GM23248 (cell line): ENCODE results near the gene ADSS2. TPM values are rescaled to one million over a fixed set of nuclear protein-coding genes. Genes with fewer than 3 reads are reported as not detected.

ENCODE experiments used
- DNase-seq: peaks from one replicate; pipeline ENCODE4 v3.0.0-alpha.2; 2015
- H2AFZ ChIP-seq: fragments of 200-600 bp; sonication (generic); 2 replicates; pipeline ENCODE4 v1.6.1; 2016; ENCODE audit warnings: antibody characterized with exemption
- H3F3A ChIP-seq: fragments of 200-600 bp; sonication (generic); 2 replicates; pipeline ENCODE4 v1.6.1; 2016; ENCODE audit warnings: mild to moderate bottlenecking, antibody characterized with exemption, mixed run types; ENCODE audit not compliant: insufficient read depth
- H3K27ac ChIP-seq: fragments of 200-600 bp; sonication (generic); 2 replicates; pipeline ENCODE4 v1.5.1; 2016; ENCODE audit warnings: mild to moderate bottlenecking
- H3K27me3 ChIP-seq: fragments of 200-600 bp; sonication (generic); replicated peaks from 2 replicates; pipeline ENCODE4 v1.6.1; 2016; ENCODE audit warnings: mild to moderate bottlenecking; ENCODE audit not compliant: insufficient read depth
- H3K36me3 ChIP-seq: fragments of 200-600 bp; sonication (generic); 2 replicates; pipeline ENCODE4 v1.6.1; 2016; ENCODE audit warnings: low read depth, mild to moderate bottlenecking
- H3K4me1 ChIP-seq: fragments of 200-600 bp; sonication (generic); 2 replicates; pipeline ENCODE4 v1.6.1; 2016; ENCODE audit warnings: mild to moderate bottlenecking; ENCODE audit not compliant: insufficient read depth
- H3K4me2 ChIP-seq: fragments of 200-600 bp; sonication (generic); one replicate; pipeline ENCODE4 v1.6.1; 2016; ENCODE audit warnings: mild to moderate bottlenecking; ENCODE audit not compliant: unreplicated experiment
- H3K4me3 ChIP-seq: fragments of 200-600 bp; sonication (generic); 2 replicates; pipeline ENCODE4 v1.5.1; 2016; ENCODE audit warnings: mild to moderate bottlenecking
- H3K79me2 ChIP-seq: fragments of 200-600 bp; sonication (generic); 2 replicates; pipeline ENCODE4 v1.6.1; 2016; ENCODE audit warnings: mild to moderate bottlenecking; ENCODE audit not compliant: insufficient read depth
- H3K9ac ChIP-seq: fragments of 200-600 bp; sonication (generic); 2 replicates; pipeline ENCODE4 v1.6.1; 2016; ENCODE audit warnings: mild to moderate bottlenecking
- H3K9me2 ChIP-seq: fragments of 200-600 bp; sonication (generic); 2 replicates; pipeline ENCODE4 v1.6.1; 2016; ENCODE audit warnings: mixed run types, mild to moderate bottlenecking, moderate library complexity; ENCODE audit not compliant: insufficient read depth
- H3K9me3 ChIP-seq: fragments of 200-600 bp; sonication (generic); one replicate; pipeline ENCODE4 v1.6.1; 2017; ENCODE audit warnings: low read depth
- H4K20me1 ChIP-seq: fragments of 200-600 bp; sonication (generic); 2 replicates; pipeline ENCODE4 v1.6.0; 2016; ENCODE audit not compliant: insufficient read depth
- EZH2 ChIP-seq: fragments of 200-600 bp; sonication (generic); IDR thresholded peaks from 2 replicates; pipeline ENCODE4 v1.6.1; 2018; ENCODE audit warnings: antibody characterized with exemption, mild to moderate bottlenecking; ENCODE audit not compliant: insufficient read depth, poor library complexity, severe bottlenecking
- EZH2phosphoT487 ChIP-seq: fragments of 200-600 bp; sonication (generic); IDR thresholded peaks from 2 replicates; pipeline ENCODE4 v1.6.1; 2018; ENCODE audit warnings: antibody characterized with exemption, moderate library complexity, mild to moderate bottlenecking, low read depth; ENCODE audit not compliant: insufficient read depth
- WGBS, 2 experiments: methylation state at CpG; one replicate each; pipeline ENCODE4 v1.1.6; 2015 to 2017; ENCODE audit warnings: low lambda C conversion rate in 2 of 2, low coverage in 1 of 2; ENCODE audit errors: missing lambda C conversion rate in 2 of 2; 5-methylcytosine and 5-hydroxymethylcytosine counted together
- in situ Hi-C: fragments of 300-500 bp; cut with MboI; formaldehyde crosslinking; loops from 2 replicates; pipeline ENCODE4 v1.15.0; 2020
- polyA plus RNA-seq: library from polyadenylated mRNA; unstranded; fragments of >200 nt; fragmentation: Nextera tagmentation; extraction: Ambion mirVana; gene quantifications from 2 replicates; pipeline ENCODE4 v1.2.1, GENCODE V29; 2016
- total RNA-seq: library from RNA; depleted of rRNA; stranded (reverse); fragments of >200 nt; shearing (Covaris generic); gene quantifications from 2 replicates; pipeline ENCODE4 v1.2.3, GENCODE V29; 2014

The ADSS2 gene
- total and polyA plus RNA-seq, 2 experiments from 2014 or later: 38.8 to 55.0 TPM

GRCh38 chr1:244371242-244372141 is 80.2 kb downstream of the ADSS2 start:
- Histone ChIP-seq H3K4me2 (no peak overlapping the region), H3F3A (no peaks in the 10 kb centered on the region), H4K20me1 (no peaks in the 10 kb centered on the region), H3K27ac (no peak overlapping the region), H3K9ac (no peak overlapping the region), H3K4me3 (no peak overlapping the region), H3K9me3 (no peaks in the 10 kb centered on the region), H3K27me3 (no peaks in the 10 kb centered on the region), H3K9me2 (no peaks in the 10 kb centered on the region), H3K36me3 (no peaks in the 10 kb centered on the region), H3K4me1 (no peaks in the 10 kb centered on the region), H3K79me2 (no peaks in the 10 kb centered on the region), H2AFZ (no peak overlapping the region)
- 87 to 88% methylated on average over 11 of the region's 11 CpGs for WGBS, 2 experiments
- in situ Hi-C loops: no loop called here
- TF ChIP-seq EZH2phosphoT487 (no peak), EZH2 (no peak)
- no peak for DNase-seq

GRCh38 chr1:244370060-244370637 is 81.6 kb downstream of the ADSS2 start:
- Histone ChIP-seq H3K79me2 (no peaks in the 10 kb centered on the region), H3K9ac (no peak overlapping the region), H4K20me1 (no peaks in the 10 kb centered on the region), H3K4me3 (no peak overlapping the region), H3K4me2 (no peak overlapping the region), H3K27me3 (no peaks in the 10 kb centered on the region), H3K27ac (no peak overlapping the region), H3K9me2 (no peaks in the 10 kb centered on the region), H3K36me3 (no peaks in the 10 kb centered on the region), H3K9me3 (no peaks in the 10 kb centered on the region), H2AFZ (no peak overlapping the region), H3K4me1 (no peaks in the 10 kb centered on the region), H3F3A (no peaks in the 10 kb centered on the region)
- TF ChIP-seq EZH2phosphoT487 (no peak), EZH2 (no peak)
- DNase-seq: no peak
- in situ Hi-C loops: no loop called here
- WGBS, 2 experiments: 60 to 62% methylated on average over 8 of the region's 8 CpGs

GRCh38 chr1:244369256-244370057 is 82.3 kb downstream of the ADSS2 start:
- Histone ChIP-seq H3K4me2 (no peak overlapping the region), H3K27ac (no peak overlapping the region), H2AFZ (no peak overlapping the region), H3K79me2 (no peaks in the 10 kb centered on the region), H3F3A (no peaks in the 10 kb centered on the region), H3K9ac (no peak overlapping the region), H3K4me1 (no peaks in the 10 kb centered on the region), H4K20me1 (no peaks in the 10 kb centered on the region), H3K4me3 (no peak overlapping the region), H3K9me2 (no peaks in the 10 kb centered on the region), H3K27me3 (no peaks in the 10 kb centered on the region), H3K36me3 (no peaks in the 10 kb centered on the region), H3K9me3 (no peaks in the 10 kb centered on the region)
- in situ Hi-C loops: no loop called here
- TF ChIP-seq EZH2 (no peak), EZH2phosphoT487 (no peak)
- WGBS, 2 experiments: 72 to 76% methylated on average over 18 of the region's 18 CpGs
- no peak for DNase-seq

GRCh38 chr1:244368279-244368678 is 83.4 kb downstream of the ADSS2 start:
- Histone ChIP-seq H4K20me1 (no peaks in the 10 kb centered on the region), H3K9me3 (no peaks in the 10 kb centered on the region), H3K27ac (no peak overlapping the region), H2AFZ (no peak overlapping the region), H3K9ac (no peak overlapping the region), H3K36me3 (no peaks in the 10 kb centered on the region), H3K4me2 (no peak overlapping the region), H3K79me2 (no peaks in the 10 kb centered on the region), H3K9me2 (no peaks in the 10 kb centered on the region), H3F3A (no peaks in the 10 kb centered on the region), H3K4me1 (no peaks in the 10 kb centered on the region), H3K4me3 (no peak overlapping the region), H3K27me3 (no peaks in the 10 kb centered on the region)
- in situ Hi-C loops: no loop called here
- TF ChIP-seq EZH2phosphoT487 (no peak), EZH2 (no peak)
- 82 to 83% methylated on average over 5 of the region's 5 CpGs for WGBS, 2 experiments
- no peak for DNase-seq
